Measurements from ENCODE around the gene TSPAN18. TPM values are rescaled to one million over a fixed set of nuclear protein-coding genes. Genes with fewer than 3 reads are reported as not detected.

Gene TSPAN18
- total RNA-seq, 1 donor from 2014 or later, result 31.7 TPM

GRCh38 chr11:44729063-44729462 is 2.3 kb downstream of the TSPAN18 start:
- H3K9me3 ChIP-seq (ENCODE audit: insufficient read depth, low read depth, low read length), result no peaks in the 10 kb centered on the region
- no peak for FAIRE-seq
- H3K4me1 ChIP-seq (ENCODE audit: insufficient read depth, low read length), result no peaks in the 10 kb centered on the region
- H3K79me2 ChIP-seq (ENCODE audit: insufficient read depth, low read length), result no peaks in the 10 kb centered on the region
- peaks cover 3% of the 10 kb centered on the region for H3K36me3 Mint-ChIP-seq (ENCODE audit: low read depth, unreplicated experiment)
- H3K27ac Mint-ChIP-seq (ENCODE audit: unreplicated experiment), result no peak overlapping the region
- H3K4me3 Mint-ChIP-seq (ENCODE audit: unreplicated experiment), result peak overlapping the region; percentile 87
- H3K27ac ChIP-seq (ENCODE audit: low read depth, low read length), result no peak overlapping the region
- peaks cover 25% of the 10 kb centered on the region for H3K27me3 Mint-ChIP-seq (ENCODE audit: low read depth, unreplicated experiment)
- H3K9me3 Mint-ChIP-seq (ENCODE audit: unreplicated experiment), result no peaks in the 10 kb centered on the region
- no peak for TF ChIP-seq CTCF (IDR thresholded peaks at IDR 0.05; ENCODE audit: insufficient read depth, low read depth, low read length)
- H3K4me2 ChIP-seq (ENCODE audit: low read length), result no peak overlapping the region
- H3K4me1 Mint-ChIP-seq (ENCODE audit: low read depth, unreplicated experiment), result peaks cover 23% of the 10 kb centered on the region
- no peak overlapping the region for H2AFZ ChIP-seq (ENCODE audit: low read depth, low read length)
- H3K9ac ChIP-seq (ENCODE audit: low read length), result no peak overlapping the region
- DNase-seq (ENCODE audit: low read depth), result no peak
- no peaks in the 10 kb centered on the region for H4K20me1 ChIP-seq (ENCODE audit: insufficient read depth, low read length)
- H3K4me3 ChIP-seq (ENCODE audit: insufficient read depth, low read depth, low read length), result no peak overlapping the region
- no peaks in the 10 kb centered on the region for H3K36me3 ChIP-seq (ENCODE audit: insufficient read depth, low read length)
- H3K27me3 ChIP-seq (ENCODE audit: insufficient read depth, low read length), result peaks cover 42% of the 10 kb centered on the region

GRCh38 chr11:44729713-44730112 is 3.0 kb downstream of the TSPAN18 start:
- DNase-seq (ENCODE audit: low read depth) (no peak), FAIRE-seq (no peak)
- TF ChIP-seq EZH2 (IDR thresholded peaks at IDR 0.05; ENCODE audit: insufficient read depth, low read length) (no peak), CTCF (IDR thresholded peaks at IDR 0.05; ENCODE audit: insufficient read depth, low read depth, low read length) (no peak)
- Histone ChIP-seq H3K9ac (ENCODE audit: low read length) (no peak overlapping the region), H2AFZ (ENCODE audit: low read depth, low read length) (no peak overlapping the region), H3K4me3 (ENCODE audit: insufficient read depth, low read depth, low read length) (no peak overlapping the region), H3K36me3 (ENCODE audit: insufficient read depth, low read length) (no peaks in the 10 kb centered on the region), H3K4me2 (ENCODE audit: low read length) (no peak overlapping the region), H3K27me3 (ENCODE audit: insufficient read depth, low read length) (peaks cover 41% of the 10 kb centered on the region), H3K4me1 (ENCODE audit: insufficient read depth, low read length) (no peaks in the 10 kb centered on the region), H3K9me3 (ENCODE audit: insufficient read depth, low read depth, low read length) (no peaks in the 10 kb centered on the region), H3K27ac (ENCODE audit: low read depth, low read length) (no peak overlapping the region), H3K79me2 (ENCODE audit: insufficient read depth, low read length) (no peaks in the 10 kb centered on the region), H4K20me1 (ENCODE audit: insufficient read depth, low read length) (no peaks in the 10 kb centered on the region)
- Mint-ChIP-seq H3K4me1 (ENCODE audit: low read depth, unreplicated experiment) (peaks cover 23% of the 10 kb centered on the region), H3K27ac (ENCODE audit: unreplicated experiment) (no peak overlapping the region), H3K4me3 (ENCODE audit: unreplicated experiment) (peak overlapping the region; percentile 57), H3K27me3 (ENCODE audit: low read depth, unreplicated experiment) (peaks cover 26% of the 10 kb centered on the region), H3K9me3 (ENCODE audit: unreplicated experiment) (no peaks in the 10 kb centered on the region), H3K36me3 (ENCODE audit: low read depth, unreplicated experiment) (peaks cover 3% of the 10 kb centered on the region)

- Histone ChIP-seq H3K4me2 (ENCODE audit: low read length) (no peak overlapping the region), H3K79me2 (ENCODE audit: insufficient read depth, low read length) (no peaks in the 10 kb centered on the region), H3K4me3 (ENCODE audit: insufficient read depth, low read depth, low read length) (no peak overlapping the region), H3K9me3 (ENCODE audit: insufficient read depth, low read depth, low read length) (no peaks in the 10 kb centered on the region), H3K27me3 (ENCODE audit: insufficient read depth, low read length) (peaks cover 37% of the 10 kb centered on the region), H3K27ac (ENCODE audit: low read depth, low read length) (no peak overlapping the region), H3K9ac (ENCODE audit: low read length) (no peak overlapping the region), H4K20me1 (ENCODE audit: insufficient read depth, low read length) (no peaks in the 10 kb centered on the region), H3K4me1 (ENCODE audit: insufficient read depth, low read length) (no peaks in the 10 kb centered on the region), H3K36me3 (ENCODE audit: insufficient read depth, low read length) (no peaks in the 10 kb centered on the region), H2AFZ (ENCODE audit: low read depth, low read length) (no peak overlapping the region)
- Mint-ChIP-seq H3K4me1 (ENCODE audit: low read depth, unreplicated experiment) (peaks cover 26% of the 10 kb centered on the region), H3K27me3 (ENCODE audit: low read depth, unreplicated experiment) (peaks cover 28% of the 10 kb centered on the region), H3K36me3 (ENCODE audit: low read depth, unreplicated experiment) (peaks cover 3% of the 10 kb centered on the region), H3K4me3 (ENCODE audit: unreplicated experiment) (no peak overlapping the region), H3K9me3 (ENCODE audit: unreplicated experiment) (no peaks in the 10 kb centered on the region), H3K27ac (ENCODE audit: unreplicated experiment) (no peak overlapping the region)
- DNase-seq (ENCODE audit: low read depth) (no peak), FAIRE-seq (no peak)
- TF ChIP-seq EZH2 (IDR thresholded peaks at IDR 0.05; ENCODE audit: insufficient read depth, low read length) (no peak), CTCF (IDR thresholded peaks at IDR 0.05; ENCODE audit: insufficient read depth, low read depth, low read length) (no peak)
Observed at GRCh38 chr11:44730775-44731174, 4.0 kb downstream of the TSPAN18 start.
